ENCODE measurements around the gene CDK4. TPM values are rescaled to one million over a fixed set of nuclear protein-coding genes. Genes with fewer than 3 reads are reported as not detected.

CDK4 gene
- total and polyA plus RNA-seq, 2 of the 13 experiments (the other 11 are each of a cell fraction or from before 2014, with no cell fraction given): 191 to 209 TPM

- 0 out of 2 replicates have a peak, but pooled peaks have one; percentile 58 for TF ChIP-seq ZNF160 (CRISPR knock-in tag; IDR thresholded peaks at IDR 0.05)
- TF ChIP-seq RXRB (CRISPR knock-in tag; IDR thresholded peaks at IDR 0.05; ENCODE audit: borderline replicate concordance): peak; percentile 80
- TF ChIP-seq DR1 (CRISPR knock-in tag; IDR thresholded peaks at IDR 0.05): peak; percentile 33; the same call in 1 of the 2 replicates
- TF ChIP-seq NFIB (CRISPR knock-in tag; IDR thresholded peaks at IDR 0.05; ENCODE audit: borderline replicate concordance): no peak
- TF ChIP-seq HNRNPK (IDR thresholded peaks at IDR 0.05; ENCODE audit: low read depth, low read length, poor library complexity, severe bottlenecking): peak; percentile 46
- TF ChIP-seq NR2F1 (CRISPR knock-in tag; IDR thresholded peaks at IDR 0.05): no peak
- peak; percentile 80 for TF ChIP-seq PATZ1 (CRISPR knock-in tag; IDR thresholded peaks at IDR 0.05)
- TF ChIP-seq MTF1 (CRISPR knock-in tag; IDR thresholded peaks at IDR 0.05): peak; percentile 86; the same call in 1 of the 2 replicates
- no peak for TF ChIP-seq ZNF337 (CRISPR knock-in tag; IDR thresholded peaks at IDR 0.05; ENCODE audit: borderline replicate concordance, low read depth)
- no peak for TF ChIP-seq ZNF354B (CRISPR knock-in tag; IDR thresholded peaks at IDR 0.05)
- TF ChIP-seq AHR (CRISPR knock-in tag; IDR thresholded peaks at IDR 0.05): peak; percentile 71; the same call in 1 of the 2 replicates
- TF ChIP-seq SMARCC2 (IDR thresholded peaks at IDR 0.05): no peak
- peak; percentile 72 for TF ChIP-seq TFDP2 (CRISPR knock-in tag; IDR thresholded peaks at IDR 0.05)
- peak; percentile 87 for TF ChIP-seq ZNF350 (CRISPR knock-in tag; IDR thresholded peaks at IDR 0.05; ENCODE audit: borderline replicate concordance, low read depth)
- 0 out of 2 replicates have a peak, but pooled peaks have one; percentile 77 for TF ChIP-seq ZHX1 (CRISPR knock-in tag; IDR thresholded peaks at IDR 0.05; ENCODE audit: low read depth)
- TF ChIP-seq MBD4 (IDR thresholded peaks at IDR 0.05; ENCODE audit: borderline replicate concordance, low read length): no peak
- no peak for TF ChIP-seq MLXIP (CRISPR knock-in tag; IDR thresholded peaks at IDR 0.05; ENCODE audit: borderline replicate concordance)
- TF ChIP-seq RFX1 (IDR thresholded peaks at IDR 0.05): no peak
- TF ChIP-seq KLF11 (CRISPR knock-in tag; IDR thresholded peaks at IDR 0.05): peak; percentile 56; the same call in 1 of the 2 replicates
- no peak for TF ChIP-seq ZFP62 (CRISPR knock-in tag; IDR thresholded peaks at IDR 0.05)
Measured at GRCh38 chr12:57782608-57783465, 30.7 kb upstream of the CDK4 start, which contains the start of gene TSFM (continued).
